SK-N-SH (cell line): ENCODE measurements around the gene ZNF304. TPM values are rescaled to one million over a fixed set of nuclear protein-coding genes. Genes with fewer than 3 reads are reported as not detected.

Experiments used
- polyA plus RNA-seq, 3 experiments: library from polyadenylated mRNA; depleted of rRNA; stranded (reverse); fragments of >200 nt; gene quantifications; 2 replicates each; pipeline ENCODE4 v1.2.3, GENCODE V29; 2012

ZNF304 gene
- polyA plus RNA-seq, 1 of the 3 experiments (the other 2 are of a cell fraction), result 2.5 TPM

Other genes with a start within 250 kb of the ZNF304 start
- not detected in 2 replicates for gene USP29, start 231.3 kb upstream of the ZNF304 start, polyA plus RNA-seq (2012; rRNA removed)
- not detected in 2 replicates for gene ZIM3, start 206.1 kb upstream of the ZNF304 start, polyA plus RNA-seq (2012; rRNA removed)
- not detected in 2 replicates for gene DUXA, start 183.8 kb upstream of the ZNF304 start, polyA plus RNA-seq (2012; rRNA removed)
- 8.6 and 8.8 TPM in 2 replicates for gene ZNF264, start 159.8 kb upstream of the ZNF304 start, polyA plus RNA-seq (2012; rRNA removed)
- gene AURKC, start 120.2 kb upstream of the ZNF304 start, polyA plus RNA-seq (2012; rRNA removed), result 1.2 and 1.5 TPM in 2 replicates
- 1.5 and 2.5 TPM in 2 replicates for gene ZNF805, start 110.6 kb upstream of the ZNF304 start, polyA plus RNA-seq (2012; rRNA removed)
- 2.4 and 4.3 TPM in 2 replicates for gene ZNF460, start 70.8 kb upstream of the ZNF304 start, polyA plus RNA-seq (2012; rRNA removed)
- gene ZNF543, start 30.8 kb upstream of the ZNF304 start, polyA plus RNA-seq (2012; rRNA removed), result 1.2 and 1.7 TPM in 2 replicates
- gene TRAPPC2B, start 12.3 kb downstream of the ZNF304 start, polyA plus RNA-seq (2012; rRNA removed), result 21.0 and 22.2 TPM in 2 replicates
- 1.5 and 1.7 TPM in 2 replicates for gene ZNF547, start 12.3 kb downstream of the ZNF304 start, polyA plus RNA-seq (2012; rRNA removed)
- 6.8 and 7.7 TPM in 2 replicates for gene ZNF548, start 38.6 kb downstream of the ZNF304 start, polyA plus RNA-seq (2012; rRNA removed)
- 3.9 and 5.0 TPM in 2 replicates for gene ZNF17, start 59.9 kb downstream of the ZNF304 start, polyA plus RNA-seq (2012; rRNA removed)
- 12.6 and 14.9 TPM in 2 replicates for gene ZNF749, start 84.1 kb downstream of the ZNF304 start, polyA plus RNA-seq (2012; rRNA removed)
- 0.03 and 0.06 TPM in 2 replicates for gene VN1R1, start 105.9 kb downstream of the ZNF304 start, polyA plus RNA-seq (2012; rRNA removed)
- gene ZNF772, start 126.3 kb downstream of the ZNF304 start, polyA plus RNA-seq (2012; rRNA removed), result 0.99 and 1.2 TPM in 2 replicates
- gene ZNF419, start 136.5 kb downstream of the ZNF304 start, polyA plus RNA-seq (2012; rRNA removed), result 7.8 and 10.4 TPM in 2 replicates
- 6.6 and 9.0 TPM in 2 replicates for gene ZNF773, start 148.7 kb downstream of the ZNF304 start, polyA plus RNA-seq (2012; rRNA removed)
- 2.4 and 3.3 TPM in 2 replicates for gene ZNF549, start 176.1 kb downstream of the ZNF304 start, polyA plus RNA-seq (2012; rRNA removed)
- 5.7 and 7.1 TPM in 2 replicates for gene ZNF550, start 208.6 kb downstream of the ZNF304 start, polyA plus RNA-seq (2012; rRNA removed)
- gene ZNF416, start 227.6 kb downstream of the ZNF304 start, polyA plus RNA-seq (2012; rRNA removed), result 2.0 and 2.8 TPM in 2 replicates
- gene ZIK1, start 232.9 kb downstream of the ZNF304 start, polyA plus RNA-seq (2012; rRNA removed), result 2.1 and 2.4 TPM in 2 replicates
- 4.4 and 4.6 TPM in 2 replicates for gene ZNF530, start 248.6 kb downstream of the ZNF304 start, polyA plus RNA-seq (2012; rRNA removed)